Nephron (organoid): ENCODE data around the gene CA7.
"Not testable (repeated sequence)": the region's sequence is repeated elsewhere in the genome, so short reads cannot be mapped to it uniquely, and the experiment has no call there.

Experiments
- H3K27ac Mint-ChIP-seq, 3 experiments: 2 replicates each; pipeline ENCODE4 v1.8.0; 2020; ENCODE audit warnings: mixed read lengths in 3 of 3, mild to moderate bottlenecking in 2 of 3, moderate library complexity in 1 of 3
- H3K27me3 Mint-ChIP-seq: 2 replicates; pipeline ENCODE4 v1.8.0; 2021; ENCODE audit warnings: low read depth, mild to moderate bottlenecking, moderate library complexity, mixed read lengths
- H3K36me3 Mint-ChIP-seq: 2 replicates; pipeline ENCODE4 v1.8.0; 2020; ENCODE audit warnings: low read depth, mixed read lengths
- H3K4me1 Mint-ChIP-seq: 2 replicates; pipeline ENCODE4 v1.8.0; 2020; ENCODE audit warnings: mixed read lengths
- H3K4me3 Mint-ChIP-seq, 3 experiments: 2 replicates each; pipeline ENCODE4 v1.8.0; 2020; ENCODE audit warnings: mild to moderate bottlenecking in 3 of 3, mixed read lengths in 3 of 3, moderate library complexity in 2 of 3
- H3K9me3 Mint-ChIP-seq: 2 replicates; pipeline ENCODE4 v1.8.0; 2020; ENCODE audit warnings: mixed read lengths
- CTCF ChIP-seq, 3 experiments: fragments of 200-600 bp; sonication (generic); IDR thresholded peaks; one replicate each; pipeline ENCODE4 v1.5.0; 2021; ENCODE audit warnings: antibody characterized with exemption in 3 of 3; ENCODE audit not compliant: unreplicated experiment in 3 of 3

Gene CA7

GRCh38 chr16:66869424-66869823 is 25.2 kb downstream of the CA7 start:
- peaks cover 12% of the 10 kb centered on the region for H3K4me1 Mint-ChIP-seq
- H3K9me3 Mint-ChIP-seq = no peaks in the 10 kb centered on the region
- no peaks in the 10 kb centered on the region for H3K36me3 Mint-ChIP-seq
- H3K27me3 Mint-ChIP-seq = peaks cover 14% of the 10 kb centered on the region
- H3K4me3 Mint-ChIP-seq = no peak overlapping the region
- no peak for TF ChIP-seq CTCF (IDR thresholded peaks at IDR 0.05; ENCODE audit: unreplicated experiment in 3 of 3)
- H3K27ac Mint-ChIP-seq = no peak overlapping the region

GRCh38 chr16:66871363-66871762 is 27.1 kb downstream of the CA7 start:
- not testable (repeated sequence) for H3K27me3 Mint-ChIP-seq, H3K9me3 Mint-ChIP-seq, H3K36me3 Mint-ChIP-seq, H3K27ac Mint-ChIP-seq
- peak overlapping the region in 1 of 3 experiments; percentile 20 for H3K4me3 Mint-ChIP-seq
- peaks cover 14% of the 10 kb centered on the region for H3K4me1 Mint-ChIP-seq

DNA sequence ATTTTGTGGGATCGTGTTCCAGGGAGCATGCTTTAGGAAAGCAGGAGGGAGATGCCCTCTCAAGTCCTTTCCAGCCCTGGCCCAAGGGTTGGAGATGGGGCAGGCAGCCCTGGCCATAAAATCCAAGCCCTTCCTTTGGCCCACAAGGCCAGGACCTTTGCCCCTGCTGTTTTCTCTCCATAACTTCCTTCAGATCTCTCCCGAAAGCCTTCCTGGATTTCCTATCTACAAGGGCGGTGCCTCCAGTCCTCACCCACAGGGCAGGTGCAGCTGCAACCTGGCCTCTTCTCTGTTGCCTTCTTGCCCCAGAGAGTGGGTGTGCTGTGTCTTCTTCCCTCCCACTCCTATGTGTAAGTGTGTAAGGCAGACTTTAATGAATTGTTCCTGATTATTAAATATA is 27.6 kb downstream of the CA7 start:
- Mint-ChIP-seq H3K27ac (no peak overlapping the region), H3K4me1 (peaks cover 14% of the 10 kb centered on the region), H3K9me3 (no peaks in the 10 kb centered on the region), H3K36me3 (no peaks in the 10 kb centered on the region), H3K4me3 (peak overlapping the region in 1 of 3 experiments; percentile 12), H3K27me3 (peaks cover 9% of the 10 kb centered on the region)
- TF ChIP-seq CTCF (IDR thresholded peaks at IDR 0.05; ENCODE audit: unreplicated experiment in 3 of 3) = no peak

GRCh38 chr16:66872559-66872942 is 28.3 kb downstream of the CA7 start:
- Mint-ChIP-seq H3K4me3 (peak overlapping the region; percentile 55 to 81 (median 75)), H3K27me3 (peaks cover 9% of the 10 kb centered on the region), H3K9me3 (no peaks in the 10 kb centered on the region), H3K36me3 (no peaks in the 10 kb centered on the region), H3K4me1 (peaks cover 14% of the 10 kb centered on the region), H3K27ac (peak overlapping the region in 1 of 3 experiments; percentile 19)
- no peak for TF ChIP-seq CTCF (IDR thresholded peaks at IDR 0.05; ENCODE audit: unreplicated experiment in 3 of 3)

DNA sequence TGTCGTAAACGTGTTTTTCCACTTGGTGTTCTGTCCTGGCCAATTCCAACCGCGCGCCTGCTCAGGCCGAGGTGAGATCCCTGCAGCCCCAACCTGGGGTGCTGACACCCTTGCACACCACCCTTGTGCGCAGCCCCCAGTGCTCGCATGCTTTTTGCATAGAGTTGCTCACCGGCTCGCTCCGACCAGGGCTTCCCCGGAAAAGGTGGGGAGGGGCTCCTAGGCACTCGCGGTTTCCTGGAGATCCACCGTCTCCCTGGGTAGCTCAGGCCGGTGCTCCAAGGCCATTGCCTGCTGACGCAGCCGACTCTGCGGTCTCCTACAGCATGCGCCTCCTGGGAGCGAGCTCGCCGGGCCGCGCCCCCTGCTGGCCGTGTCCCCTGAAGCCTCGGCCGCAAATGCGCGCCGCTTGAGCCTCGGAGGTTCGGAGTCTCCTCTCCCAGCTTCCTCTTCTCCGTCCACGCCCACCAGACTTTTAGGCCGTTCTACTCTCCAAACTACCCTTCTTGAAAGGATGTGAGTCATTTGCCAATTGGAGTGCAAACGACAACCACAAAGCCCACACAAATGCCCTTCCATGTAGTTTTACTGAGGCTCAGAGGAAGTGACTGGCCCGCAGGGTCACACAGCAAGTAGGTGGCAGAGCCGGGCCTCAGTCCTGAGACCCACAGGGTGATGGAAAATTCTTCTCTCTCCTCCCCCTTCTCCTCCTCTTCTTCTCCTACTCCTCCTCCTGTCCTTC is 28.9 kb downstream of the CA7 start:
- Mint-ChIP-seq H3K27ac (peak overlapping the region in 2 of 3 experiments; percentile 19 to 44), H3K4me3 (peak overlapping the region; percentile 55 to 81 (median 75)), H3K27me3 (peaks cover 8% of the 10 kb centered on the region), H3K9me3 (no peaks in the 10 kb centered on the region), H3K4me1 (peaks cover 14% of the 10 kb centered on the region), H3K36me3 (no peaks in the 10 kb centered on the region)
- peak; percentile 82 to 97 (median 88) for TF ChIP-seq CTCF (IDR thresholded peaks at IDR 0.05; ENCODE audit: unreplicated experiment in 3 of 3)

- Mint-ChIP-seq H3K36me3 (no peaks in the 10 kb centered on the region), H3K9me3 (no peaks in the 10 kb centered on the region), H3K27ac (no peak overlapping the region), H3K27me3 (peaks cover 11% of the 10 kb centered on the region), H3K4me3 (no peak overlapping the region), H3K4me1 (peaks cover 14% of the 10 kb centered on the region)
- TF ChIP-seq CTCF (IDR thresholded peaks at IDR 0.05; ENCODE audit: unreplicated experiment in 3 of 3) = no peak
These were observed 29.5 kb downstream of the CA7 start for GRCh38 chr16:66873685-66874055.
